Trophoblast cell (in vitro differentiated cells and primary cell): ENCODE measurements around the gene MT1A.
A peak's percentile ranks its signal among the peaks of the same experiment; 100 is the strongest.
"Not testable (repeated sequence)": the region's sequence is repeated elsewhere in the genome, so short reads cannot be mapped to it uniquely, and the experiment has no call there.

ENCODE experiments used
- DNase-seq, 2 donors: peaks; one replicate each; pipeline ENCODE4 v3.0.0-alpha.2; 2016
- H2AFZ ChIP-seq: 2 replicates; pipeline ENCODE4 v1.6.1; 2013; ENCODE audit warnings: low read length, moderate library complexity, mild to moderate bottlenecking; ENCODE audit not compliant: insufficient read depth, poor library complexity
- H2AK5ac ChIP-seq: 2 replicates; pipeline ENCODE4 v1.6.1; 2013; ENCODE audit warnings: mild to moderate bottlenecking, low read length
- H2BK120ac ChIP-seq: 2 replicates; pipeline ENCODE4 v1.6.1; 2013; ENCODE audit warnings: low read length, mild to moderate bottlenecking, moderate library complexity; ENCODE audit not compliant: insufficient read depth, poor library complexity
- H2BK12ac ChIP-seq: 2 replicates; pipeline ENCODE4 v1.6.1; 2013; ENCODE audit warnings: mild to moderate bottlenecking, low read length, moderate library complexity
- H2BK5ac ChIP-seq: 2 replicates; pipeline ENCODE4 v1.6.1; 2013; ENCODE audit warnings: low read length, low read depth, moderate library complexity, mild to moderate bottlenecking; ENCODE audit not compliant: poor library complexity
- H3K14ac ChIP-seq: 2 replicates; pipeline ENCODE4 v1.6.1; 2013; ENCODE audit warnings: mild to moderate bottlenecking, low read length
- H3K18ac ChIP-seq: 2 replicates; pipeline ENCODE4 v1.6.1; 2013; ENCODE audit warnings: mild to moderate bottlenecking, low read length
- H3K23ac ChIP-seq: 2 replicates; pipeline ENCODE4 v1.6.1; 2013; ENCODE audit warnings: low read length
- H3K27ac ChIP-seq: 2 replicates; pipeline ENCODE4 v1.5.1; 2013; ENCODE audit warnings: low read depth, mild to moderate bottlenecking, inconsistent platforms, low read length, moderate library complexity
- H3K27me3 ChIP-seq: 2 replicates; pipeline ENCODE4 v1.6.1; 2013; ENCODE audit warnings: inconsistent platforms, mild to moderate bottlenecking, low read length, moderate library complexity; ENCODE audit not compliant: insufficient read depth
- H3K36me3 ChIP-seq, 2 experiments: 1 replicate in 1 of 2; 2 replicates in 1 of 2; pipeline ENCODE4 v1.6.1; 2013; ENCODE audit warnings: low read length in 2 of 2, mild to moderate bottlenecking in 2 of 2, moderate library complexity in 1 of 2; ENCODE audit not compliant: insufficient read depth in 2 of 2, control insufficient read depth in 1 of 2
- H3K4ac ChIP-seq: 2 replicates; pipeline ENCODE4 v1.6.1; 2013; ENCODE audit warnings: low read depth, mild to moderate bottlenecking, low read length, moderate library complexity
- H3K4me1 ChIP-seq, 2 experiments: 1 replicate in 1 of 2; 2 replicates in 1 of 2; pipeline ENCODE4 v1.6.1; 2013; ENCODE audit warnings: low read length in 2 of 2, mild to moderate bottlenecking in 2 of 2, moderate library complexity in 1 of 2; ENCODE audit not compliant: insufficient read depth in 2 of 2, control insufficient read depth in 1 of 2
- H3K4me2 ChIP-seq: 2 replicates; pipeline ENCODE4 v1.6.1; 2013; ENCODE audit warnings: inconsistent platforms, mild to moderate bottlenecking, low read length, moderate library complexity
- H3K4me3 ChIP-seq: 2 replicates; pipeline ENCODE4 v1.5.1; 2013; ENCODE audit warnings: mild to moderate bottlenecking, low read depth, low read length, inconsistent platforms
- H3K79me1 ChIP-seq: one replicate; pipeline ENCODE4 v1.6.1; 2013; ENCODE audit warnings: low read length
- H3K79me2 ChIP-seq: 2 replicates; pipeline ENCODE4 v1.6.1; 2013; ENCODE audit warnings: low read length, mild to moderate bottlenecking; ENCODE audit not compliant: control insufficient read depth, insufficient read depth, poor library complexity
- H3K9ac ChIP-seq: 2 replicates; pipeline ENCODE4 v1.6.1; 2013; ENCODE audit warnings: mild to moderate bottlenecking, low read length
- H3K9me3 ChIP-seq: 2 replicates; pipeline ENCODE4 v1.6.1; 2013; ENCODE audit warnings: low read depth, mild to moderate bottlenecking, control low read depth, inconsistent platforms, low read length; ENCODE audit not compliant: insufficient read depth
- H4K12ac ChIP-seq: 2 replicates; pipeline ENCODE4 v1.6.1; 2013; ENCODE audit warnings: low read depth, mild to moderate bottlenecking, low read length, moderate library complexity
- H4K8ac ChIP-seq: 2 replicates; pipeline ENCODE4 v1.6.1; 2013; ENCODE audit warnings: low read depth, mild to moderate bottlenecking, low read length, moderate library complexity
- H4K91ac ChIP-seq: one replicate; pipeline ENCODE4 v1.6.1; 2013; ENCODE audit warnings: low read depth, mild to moderate bottlenecking, low read length, moderate library complexity
- WGBS: extraction: QIAGEN DNeasy Blood & Tissue Kit; methylation state at CpG from one replicate; pipeline ENCODE4 v1.1.7; 2013; ENCODE audit warnings: missing lambda C conversion rate; ENCODE audit not compliant: insufficient read length, insufficient coverage; ENCODE audit errors: extremely low coverage; 5-methylcytosine and 5-hydroxymethylcytosine counted together

MT1A gene

DNA sequence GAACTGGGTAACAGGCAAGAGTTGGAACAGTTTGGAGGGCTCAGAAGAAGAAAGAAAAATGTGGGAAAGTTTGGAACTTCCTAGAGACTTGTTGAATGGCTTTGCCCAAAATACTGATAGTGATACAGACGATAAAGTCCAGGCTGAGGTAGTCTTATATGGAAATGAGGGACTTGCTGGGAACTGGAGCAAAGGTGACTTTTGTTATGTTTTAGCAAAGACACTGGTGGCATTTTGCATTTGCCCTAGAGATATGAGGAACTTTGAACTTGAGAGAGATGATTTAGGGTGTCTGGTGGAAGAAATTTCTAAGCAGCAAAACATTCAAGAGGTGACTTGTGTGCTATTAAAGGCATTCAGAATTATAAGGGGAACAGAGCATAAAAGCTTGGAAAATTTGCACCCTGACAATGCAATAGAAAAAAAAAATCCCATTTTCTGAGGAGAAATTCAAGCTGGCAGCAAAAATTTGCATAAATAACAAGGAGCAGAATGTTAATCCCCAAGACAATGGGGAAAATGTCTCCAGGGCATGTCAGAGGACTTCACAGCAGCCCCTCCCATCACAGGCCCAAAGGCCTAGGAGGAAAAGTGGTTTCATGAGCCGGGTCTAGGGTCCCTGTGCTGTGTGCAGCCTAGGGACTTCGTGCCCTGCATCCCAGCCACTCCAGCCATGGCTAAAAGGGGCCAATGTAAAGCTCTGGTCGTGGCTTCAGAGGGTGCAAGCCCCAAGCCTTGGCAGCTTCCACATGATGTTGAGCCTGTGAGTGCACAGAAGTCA, 16.6 kb upstream of the MT1A start:
- H2AK5ac ChIP-seq, H3K36me3 ChIP-seq, H2BK12ac ChIP-seq, H4K12ac ChIP-seq, H3K27ac ChIP-seq, H3K9ac ChIP-seq, H4K8ac ChIP-seq, H3K4me3 ChIP-seq, H3K4me2 ChIP-seq, H3K23ac ChIP-seq, DNase-seq, H3K18ac ChIP-seq, H3K14ac ChIP-seq, H2BK5ac ChIP-seq, H3K79me2 ChIP-seq, H2AFZ ChIP-seq, H2BK120ac ChIP-seq, H3K4ac ChIP-seq, H4K91ac ChIP-seq, H3K79me1 ChIP-seq: not testable (repeated sequence)
- Histone ChIP-seq H3K4me1 (peaks cover 9 to 17% of the 10 kb centered on the region in 2 experiments), H3K27me3 (peaks cover 41% of the 10 kb centered on the region), H3K9me3 (peaks cover 15% of the 10 kb centered on the region)
- WGBS: no CpG with 5 or more reads among the region's 4 CpGs

DNA sequence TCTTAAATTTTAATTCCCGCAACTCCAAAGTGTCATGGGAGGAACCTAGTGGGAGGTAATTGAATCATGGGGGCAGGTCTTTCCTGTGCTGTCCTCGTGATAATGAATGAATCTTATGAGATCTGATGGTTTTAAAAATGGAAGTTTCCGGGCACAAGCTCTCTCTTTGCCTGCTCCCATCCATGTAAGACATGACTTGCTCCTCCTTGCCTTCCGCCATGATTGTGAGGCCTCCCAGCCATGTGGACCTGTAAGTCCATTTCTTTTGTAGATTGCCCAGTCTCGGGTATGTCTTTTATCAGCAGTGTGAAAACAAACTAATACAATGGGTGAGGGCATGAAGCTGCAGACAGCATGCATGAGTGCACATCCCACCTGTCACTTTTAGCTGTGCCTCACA, 15.3 kb upstream of the MT1A start:
- not testable (repeated sequence) for H2BK120ac ChIP-seq, H3K4me2 ChIP-seq, H3K79me2 ChIP-seq, H3K23ac ChIP-seq, H3K9ac ChIP-seq, H3K79me1 ChIP-seq, H3K4me3 ChIP-seq, H4K12ac ChIP-seq, H3K14ac ChIP-seq, H4K8ac ChIP-seq, H3K27ac ChIP-seq, H2BK12ac ChIP-seq, H4K91ac ChIP-seq, H3K4ac ChIP-seq, H3K36me3 ChIP-seq, H2AFZ ChIP-seq, DNase-seq, H2BK5ac ChIP-seq, H3K18ac ChIP-seq, H2AK5ac ChIP-seq
- Histone ChIP-seq H3K27me3 (peaks cover 28% of the 10 kb centered on the region), H3K9me3 (peaks cover 13% of the 10 kb centered on the region), H3K4me1 (peaks cover 9 to 13% of the 10 kb centered on the region in 2 experiments)
- no CpG with 5 or more reads among the region's 5 CpGs for WGBS

DNA sequence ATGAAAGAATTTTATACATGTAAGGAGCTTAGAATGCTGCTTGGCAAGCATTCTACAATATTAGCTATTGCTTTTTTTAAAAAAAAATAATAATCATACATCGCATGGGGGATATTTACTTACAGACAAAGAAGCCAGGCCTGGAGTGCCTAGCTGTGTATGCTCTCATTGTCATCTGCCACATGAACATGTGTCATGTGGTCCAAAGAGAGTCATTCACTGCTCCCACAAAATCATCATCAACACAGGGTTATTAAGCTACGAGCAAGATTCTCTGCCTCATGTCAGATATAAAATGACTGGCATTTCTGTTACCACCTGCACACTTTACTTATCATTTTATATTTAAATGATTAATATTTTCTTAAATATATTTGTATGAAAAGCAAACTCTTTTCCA, 14.8 kb upstream of the MT1A start:
- no peak overlapping the region for H3K27ac ChIP-seq
- no peaks in the 10 kb centered on the region for H3K36me3 ChIP-seq
- WGBS: no CpG with 5 or more reads among the region's 2 CpGs
- H2AK5ac ChIP-seq: no peak overlapping the region
- H4K91ac ChIP-seq: no peak overlapping the region
- no peak overlapping the region for H4K8ac ChIP-seq
- H3K9ac ChIP-seq: no peak overlapping the region
- H2BK12ac ChIP-seq: no peak overlapping the region
- H3K4ac ChIP-seq: no peak overlapping the region
- peaks cover 1% of the 10 kb centered on the region for H3K79me1 ChIP-seq
- peaks cover 13% of the 10 kb centered on the region for H3K9me3 ChIP-seq
- no peak overlapping the region for H3K4me3 ChIP-seq
- no peaks in the 10 kb centered on the region for H3K79me2 ChIP-seq
- H2AFZ ChIP-seq: no peak overlapping the region
- H3K14ac ChIP-seq: no peak overlapping the region
- DNase-seq: no peak
- H4K12ac ChIP-seq: no peak overlapping the region
- peaks cover 9 to 14% of the 10 kb centered on the region in 2 experiments for H3K4me1 ChIP-seq
- H3K23ac ChIP-seq: no peak overlapping the region
- no peak overlapping the region for H2BK5ac ChIP-seq
- peaks cover 23% of the 10 kb centered on the region for H3K27me3 ChIP-seq
- H2BK120ac ChIP-seq: no peak overlapping the region
- no peak overlapping the region for H3K4me2 ChIP-seq
- H3K18ac ChIP-seq: no peak overlapping the region

GRCh38 chr16:56625140-56625942, 13.1 kb upstream of the MT1A start, which contains the start of gene MT1E:
TSS of gene MT1E (plus strand) at chr16:56625781. CDS start at chr16:56625852, 71 bp downstream.
- Histone ChIP-seq H2AFZ (peak within 1 kb of the TSS; percentile 14), H3K4ac (no peak within 1 kb of the TSS), H3K4me1 (peaks cover 12 to 20% of the 10 kb centered on the region in 2 experiments), H3K4me2 (peak within 1 kb of the TSS; percentile 79), H3K23ac (no peak within 1 kb of the TSS), H3K79me2 (no peaks in the 10 kb centered on the region), H3K4me3 (peak within 1 kb of the TSS; percentile 63), H2AK5ac (no peak within 1 kb of the TSS), H3K27me3 (peaks cover 19% of the 10 kb centered on the region), H3K27ac (no peak within 1 kb of the TSS), H2BK120ac (no peak within 1 kb of the TSS), H4K8ac (peak within 1 kb of the TSS; percentile 17), H3K18ac (no peak within 1 kb of the TSS), H4K12ac (no peak within 1 kb of the TSS), H3K9me3 (peaks cover 10% of the 10 kb centered on the region), H4K91ac (no peak within 1 kb of the TSS), H2BK5ac (no peak within 1 kb of the TSS), H2BK12ac (no peak within 1 kb of the TSS), H3K14ac (no peak within 1 kb of the TSS), H3K9ac (no peak within 1 kb of the TSS), H3K36me3 (no peaks in the 10 kb centered on the region), H3K79me1 (peaks cover 1% of the 10 kb centered on the region)
- WGBS: no CpG with 5 or more reads among the region's 62 CpGs
- DNase-seq: peak; percentile 57 to 88
